MCF 10A (cell line): ENCODE measurements around the gene PNPO. TPM values are rescaled to one million over a fixed set of nuclear protein-coding genes. Genes with fewer than 3 reads are reported as not detected.

Experiments
- BruUV-seq: library from RNA; stranded (reverse); fragments of 400-500 nt; replicated peaks from 2 replicates; lab custom pipeline; 2021; lab: Mats Ljungman, UMichigan
- CTCF ChIA-PET: fragments of 300-600 bp; sonication (Branson Sonifier 250); formaldehyde crosslinking; extraction: SDS; loops from one replicate; lab custom pipeline; 2021; ENCODE audit warnings: antibody characterized with exemption, inconsistent platforms; lab: Yijun Ruan, JAX
- POLR2A ChIA-PET: fragments of 300-600, 350-650 bp; sonication (Branson Sonifier 250); formaldehyde crosslinking; extraction: SDS; loops from one replicate; lab custom pipeline; 2020; ENCODE audit warnings: antibody characterized with exemption, inconsistent platforms; lab: Yijun Ruan, JAX
- DNase-seq: peaks from one replicate; pipeline ENCODE4 v3.0.0-alpha.2; 2018; ENCODE audit not compliant: unreplicated experiment
- H3K27ac Mint-ChIP-seq: one replicate; pipeline ENCODE4 v1.8.0; 2022; ENCODE audit warnings: mild to moderate bottlenecking, low read depth, mixed read lengths; ENCODE audit not compliant: unreplicated experiment
- H3K27me3 Mint-ChIP-seq: one replicate; pipeline ENCODE4 v1.8.0; 2022; ENCODE audit warnings: mixed read lengths; ENCODE audit not compliant: insufficient read depth, unreplicated experiment
- H3K36me3 Mint-ChIP-seq: one replicate; pipeline ENCODE4 v1.8.0; 2022; ENCODE audit warnings: mild to moderate bottlenecking, moderate library complexity, mixed read lengths; ENCODE audit not compliant: insufficient read depth, unreplicated experiment
- H3K4me1 Mint-ChIP-seq: one replicate; pipeline ENCODE4 v1.8.0; 2022; ENCODE audit warnings: mixed read lengths; ENCODE audit not compliant: insufficient read depth, unreplicated experiment
- H3K4me3 Mint-ChIP-seq: one replicate; pipeline ENCODE4 v1.8.0; 2022; ENCODE audit warnings: mild to moderate bottlenecking, moderate library complexity, mixed read lengths; ENCODE audit not compliant: unreplicated experiment
- H3K9me3 Mint-ChIP-seq: one replicate; pipeline ENCODE4 v1.8.0; 2022; ENCODE audit warnings: mixed read lengths; ENCODE audit not compliant: unreplicated experiment
- CTCF ChIP-seq: fragments of 200-600 bp; IDR thresholded peaks from one replicate; pipeline ENCODE4 v1.8.0; 2022; ENCODE audit warnings: antibody characterized with exemption, mild to moderate bottlenecking; ENCODE audit not compliant: unreplicated experiment
- intact Hi-C: fragments of 100-400 bp; cut with micrococcal nuclease; formaldehyde crosslinking; loops from 2 replicates; pipeline ENCODE4 v1.14.1; 2022
- total RNA-seq: library from RNA; stranded (reverse); gene quantifications from 2 replicates; pipeline ENCODE4 v1.2.3, GENCODE V29; 2022

PNPO gene
- total RNA-seq, 1 experiment from 2014 or later: 58.4 TPM

- CTCF ChIA-PET: interaction anchor here (0.6 to 15.6 kb wide), 7 partner anchors 24 to 148 kb away, joined by 3 to 336 read pairs (median 4); partner anchors contain the start of gene CDK5RAP3
- Mint-ChIP-seq H3K4me1 (peaks cover 39% of the 10 kb centered on the region), H3K9me3 (no peaks in the 10 kb centered on the region), H3K4me3 (no peak overlapping the region), H3K36me3 (peaks cover 38% of the 10 kb centered on the region), H3K27ac (no peak overlapping the region), H3K27me3 (no peaks in the 10 kb centered on the region)
- no peak for TF ChIP-seq CTCF
- BruUV-seq: no TSS peak
- intact Hi-C loops: loop anchor here (5.0 kb wide), 1 partner anchor 187 kb away; no protein-coding TSS in a partner anchor
- POLR2A ChIA-PET: interaction anchor here (7.3 kb wide), 1 partner anchor 51 kb away, joined by 117 read pairs; the partner anchor contains the start of gene SP2
- DNase-seq: no peak
Measured at GRCh38 chr17:47945080-47945479, 3.7 kb downstream of the PNPO start.

DNA sequence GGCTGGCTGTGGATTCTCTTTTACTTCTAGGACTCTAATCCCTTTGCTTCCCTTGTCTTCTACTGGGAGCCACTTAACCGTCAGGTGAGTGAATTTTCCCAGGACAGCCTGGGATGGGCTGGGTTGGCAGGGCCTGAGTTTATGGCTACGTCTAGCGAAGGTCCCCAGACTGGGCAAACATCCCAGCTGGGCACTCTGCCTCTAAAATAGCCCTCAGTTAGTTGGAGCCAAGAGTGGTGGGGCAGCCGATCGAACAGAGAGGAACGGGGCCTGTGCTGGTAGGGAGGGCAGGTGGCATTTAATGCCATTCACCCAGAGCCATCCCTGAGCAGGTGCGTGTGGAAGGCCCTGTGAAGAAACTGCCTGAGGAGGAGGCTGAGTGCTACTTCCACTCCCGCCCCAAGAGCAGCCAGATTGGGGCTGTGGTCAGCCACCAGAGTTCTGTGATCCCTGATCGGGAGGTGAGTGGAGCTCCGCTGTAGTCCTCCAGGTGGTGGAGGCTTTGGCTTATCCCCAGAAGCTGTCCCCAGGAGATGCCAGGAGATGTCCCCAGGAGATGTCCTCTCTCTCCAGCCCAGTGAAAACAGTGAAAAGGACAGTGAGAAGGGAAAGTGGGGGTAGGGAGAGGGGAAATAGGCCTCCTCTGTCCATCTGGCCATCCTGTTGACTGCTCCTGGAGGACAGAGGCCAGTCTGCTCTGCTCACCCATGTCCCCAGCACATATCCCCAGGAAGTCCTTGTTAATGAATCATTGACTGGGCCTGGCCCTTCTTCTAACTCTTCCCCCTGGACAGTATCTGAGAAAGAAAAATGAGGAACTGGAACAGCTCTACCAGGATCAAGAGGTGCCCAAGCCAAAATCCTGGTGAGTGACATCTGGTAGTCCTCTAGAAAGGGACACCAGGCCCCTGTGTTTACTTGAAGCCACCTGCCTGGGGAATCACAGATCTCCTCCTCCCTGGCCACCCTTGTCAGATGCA, 4.4 kb downstream of the PNPO start:
- CTCF ChIA-PET: interaction anchor here (0.6 to 15.6 kb wide), 20 partner anchors 10 to 178 kb away, joined by 3 to 336 read pairs (median 4); partner anchors contain the start of genes CDK5RAP3, PRR15L, SCRN2 and SP2
- POLR2A ChIA-PET: interaction anchor here (1.1 to 7.3 kb wide), 4 partner anchors 41 to 103 kb away, joined by 3 to 117 read pairs (median 10); partner anchors contain the start of gene SP2
- Mint-ChIP-seq H3K4me3 (no peak overlapping the region), H3K9me3 (no peaks in the 10 kb centered on the region), H3K27me3 (no peaks in the 10 kb centered on the region), H3K4me1 (peaks cover 33% of the 10 kb centered on the region), H3K36me3 (peaks cover 38% of the 10 kb centered on the region), H3K27ac (no peak overlapping the region)
- no peak for TF ChIP-seq CTCF
- no TSS peak for BruUV-seq
- intact Hi-C loops: loop anchor here (5.0 kb wide), 1 partner anchor 186 kb away; no protein-coding TSS in a partner anchor
- DNase-seq: no peak

DNA sequence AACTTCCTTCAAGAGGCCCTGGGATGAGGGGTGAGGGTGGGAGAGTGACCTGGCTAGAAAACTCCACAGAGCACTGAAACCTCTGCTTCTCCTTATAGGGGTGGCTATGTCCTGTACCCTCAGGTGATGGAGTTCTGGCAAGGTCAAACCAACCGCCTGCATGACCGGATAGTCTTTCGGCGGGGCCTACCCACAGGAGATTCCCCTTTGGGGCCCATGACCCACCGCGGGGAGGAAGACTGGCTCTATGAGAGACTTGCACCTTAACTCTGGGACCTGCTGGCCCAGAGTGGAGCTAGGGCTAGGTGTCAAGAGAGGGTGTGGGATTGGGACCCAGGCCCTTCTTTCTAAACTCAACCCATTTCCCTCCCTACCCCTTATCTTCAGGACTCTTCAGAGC, 5.1 kb downstream of the PNPO start:
- H3K36me3 Mint-ChIP-seq: peaks cover 38% of the 10 kb centered on the region
- H3K9me3 Mint-ChIP-seq: no peaks in the 10 kb centered on the region
- BruUV-seq: no TSS peak
- ChIA-PET POLR2A (interaction anchor here (0.6 to 7.3 kb wide), 14 partner anchors 8 to 281 kb away, joined by 3 to 117 read pairs (median 6); partner anchors contain the start of genes CDK5RAP3, PRR15L, SCRN2 and SP2), CTCF (interaction anchor here (0.6 to 15.6 kb wide), 24 partner anchors 8 to 187 kb away, joined by 3 to 336 read pairs (median 4); partner anchors contain the start of genes CDK5RAP3, PRR15L, SCRN2 and SP2)
- no peak for DNase-seq
- H3K4me1 Mint-ChIP-seq: peaks cover 26% of the 10 kb centered on the region
- intact Hi-C loops: loop anchor here (5.0 kb wide), 1 partner anchor 186 kb away; no protein-coding TSS in a partner anchor
- TF ChIP-seq CTCF: no peak
- H3K27me3 Mint-ChIP-seq: no peaks in the 10 kb centered on the region
- H3K4me3 Mint-ChIP-seq: no peak overlapping the region
- H3K27ac Mint-ChIP-seq: peak overlapping the region; percentile 19
